Fibroblast of mammary gland (primary cell): ENCODE results near the gene AGRP.

ENCODE experiments used
- DNase-seq: peaks from one replicate; pipeline ENCODE4 v3.0.0-alpha.2; 2010; ENCODE audit warnings: low read depth
- H3K4me3 ChIP-seq: 2 replicates; pipeline ENCODE4 v1.5.1; 2011; ENCODE audit warnings: low read depth, mild to moderate bottlenecking, low read length, moderate library complexity; ENCODE audit not compliant: control insufficient read depth
- CTCF ChIP-seq: conservative IDR thresholded peaks from 2 replicates; pipeline ENCODE4 v1.5.1; 2011; ENCODE audit warnings: low read depth, low read length, inconsistent platforms; ENCODE audit not compliant: control insufficient read depth, insufficient read depth

AGRP gene

GRCh38 chr16:67445913-67446907 lies 37.1 kb downstream of the AGRP start:
- TF ChIP-seq CTCF = no peak
- no peak overlapping the region for H3K4me3 ChIP-seq
- no peak for DNase-seq

GRCh38 chr16:67445441-67445912 lies 37.9 kb downstream of the AGRP start:
- H3K4me3 ChIP-seq = no peak overlapping the region
- peak; percentile 9 for TF ChIP-seq CTCF
- no peak for DNase-seq

- H3K4me3 ChIP-seq = no peak overlapping the region
- TF ChIP-seq CTCF = no peak
- DNase-seq = no peak
These were observed 38.3 kb downstream of the AGRP start for GRCh38 chr16:67445126-67445426.

- TF ChIP-seq CTCF = no peak
- no peak overlapping the region for H3K4me3 ChIP-seq
- peak; percentile 25 for DNase-seq
These were observed 38.9 kb downstream of the AGRP start for GRCh38 chr16:67444259-67445125.

- peak; percentile 88 for DNase-seq
- no peak for TF ChIP-seq CTCF
- no peak overlapping the region for H3K4me3 ChIP-seq
These were observed 40.1 kb downstream of the AGRP start for GRCh38 chr16:67443265-67443664.

GRCh38 chr16:67442581-67443255 lies 40.6 kb downstream of the AGRP start:
- H3K4me3 ChIP-seq = no peak overlapping the region
- no peak for TF ChIP-seq CTCF
- no peak for DNase-seq
